ENCODE measurements around the gene TRPV5.

The TRPV5 gene

GRCh38 chr7:142908290-142908689 is 25.3 kb downstream of the TRPV5 start:
- DNase-seq: no peak

- no peak for DNase-seq
Measured at GRCh38 chr7:142906643-142907042, 26.9 kb downstream of the TRPV5 start.

- no peak for DNase-seq
Measured at GRCh38 chr7:142905759-142906158, 27.8 kb downstream of the TRPV5 start.

GRCh38 chr7:142904128-142904527 is 29.4 kb downstream of the TRPV5 start:
- no peak for DNase-seq

GRCh38 chr7:142901426-142902259 is 31.9 kb downstream of the TRPV5 start:
- no peak for DNase-seq

- no peak for DNase-seq
Measured at GRCh38 chr7:142899661-142900060, 33.9 kb downstream of the TRPV5 start.

- DNase-seq: no peak
Measured at GRCh38 chr7:142898377-142899170, 35.0 kb downstream of the TRPV5 start.

GRCh38 chr7:142897691-142898090 is 35.9 kb downstream of the TRPV5 start:
- DNase-seq: no peak

GRCh38 chr7:142896741-142897379 is 36.7 kb downstream of the TRPV5 start:
- DNase-seq: no peak

- DNase-seq: no peak
Measured at GRCh38 chr7:142896151-142896550, 37.4 kb downstream of the TRPV5 start.

- DNase-seq: no peak
Measured at GRCh38 chr7:142894985-142895593, 38.5 kb downstream of the TRPV5 start.

- DNase-seq: no peak
Measured at GRCh38 chr7:142894112-142894984, 39.2 kb downstream of the TRPV5 start.

- DNase-seq: no peak
Measured at GRCh38 chr7:142892951-142893350, 40.6 kb downstream of the TRPV5 start.

- DNase-seq: no peak
Measured at GRCh38 chr7:142891490-142892082, 42.0 kb downstream of the TRPV5 start.

GRCh38 chr7:142890874-142891485 is 42.6 kb downstream of the TRPV5 start:
- DNase-seq: no peak

GRCh38 chr7:142889816-142890215 is 43.7 kb downstream of the TRPV5 start:
- DNase-seq: no peak

- no peak for DNase-seq
Measured at GRCh38 chr7:142887282-142888015, 46.1 kb downstream of the TRPV5 start.

GRCh38 chr7:142886866-142887265 is 46.7 kb downstream of the TRPV5 start:
- DNase-seq: no peak

- no peak for DNase-seq
Measured at GRCh38 chr7:142885311-142886230, 48.0 kb downstream of the TRPV5 start, which contains the start of gene TRPV6. TRPV6 (minus strand) TSS chr7:142885745.

Data from CD4-positive, alpha-beta T cell treated with Interleukin-1 beta for 1 hour (primary cell).